Measurements from ENCODE around the gene CTTN.

CTTN gene

DNA sequence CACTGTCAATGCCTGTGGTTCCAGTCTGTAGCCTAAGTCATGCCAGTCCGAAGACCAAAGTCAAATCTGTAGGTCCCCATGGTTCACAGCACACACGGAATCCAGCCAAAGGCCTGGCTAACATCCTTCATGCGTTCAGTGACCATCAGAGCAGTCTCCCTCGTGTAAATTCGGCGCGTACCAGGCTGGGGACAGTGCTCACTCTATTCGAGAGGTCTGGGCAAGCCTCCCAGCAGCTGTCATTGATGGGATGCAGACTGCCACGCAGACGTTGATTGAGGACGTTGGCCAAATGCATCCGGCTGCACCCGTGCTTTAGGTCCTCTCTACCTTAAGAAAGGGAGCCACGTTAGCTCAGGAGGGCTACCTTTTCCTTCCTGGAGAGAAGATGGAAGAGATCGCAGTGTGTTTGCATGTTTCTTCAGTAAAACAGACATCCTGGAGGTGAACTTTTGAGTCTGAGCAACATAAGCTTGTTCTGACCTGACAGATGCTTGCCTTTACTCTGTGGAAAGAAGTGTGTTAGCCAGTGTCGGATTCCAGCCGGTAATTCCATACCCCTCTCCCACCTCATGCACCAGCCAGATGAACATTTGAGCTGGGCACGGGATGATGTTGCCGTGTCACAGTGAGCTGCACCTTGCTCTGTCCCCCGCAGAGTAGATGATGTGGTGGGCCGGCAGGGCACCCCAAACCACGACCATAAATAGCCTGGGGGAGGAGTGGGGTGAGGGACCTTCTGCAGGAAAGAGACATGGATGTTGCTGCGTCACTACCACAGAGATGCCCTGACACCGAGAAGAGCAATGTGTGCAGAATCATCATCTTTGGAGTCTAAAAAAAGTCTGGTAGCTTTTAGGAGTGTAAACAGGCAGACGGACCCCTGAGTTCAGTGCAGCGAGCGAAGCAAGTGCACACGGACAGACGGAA, 12.2 kb downstream of the CTTN start:
- no peak for DNase-seq

DNA sequence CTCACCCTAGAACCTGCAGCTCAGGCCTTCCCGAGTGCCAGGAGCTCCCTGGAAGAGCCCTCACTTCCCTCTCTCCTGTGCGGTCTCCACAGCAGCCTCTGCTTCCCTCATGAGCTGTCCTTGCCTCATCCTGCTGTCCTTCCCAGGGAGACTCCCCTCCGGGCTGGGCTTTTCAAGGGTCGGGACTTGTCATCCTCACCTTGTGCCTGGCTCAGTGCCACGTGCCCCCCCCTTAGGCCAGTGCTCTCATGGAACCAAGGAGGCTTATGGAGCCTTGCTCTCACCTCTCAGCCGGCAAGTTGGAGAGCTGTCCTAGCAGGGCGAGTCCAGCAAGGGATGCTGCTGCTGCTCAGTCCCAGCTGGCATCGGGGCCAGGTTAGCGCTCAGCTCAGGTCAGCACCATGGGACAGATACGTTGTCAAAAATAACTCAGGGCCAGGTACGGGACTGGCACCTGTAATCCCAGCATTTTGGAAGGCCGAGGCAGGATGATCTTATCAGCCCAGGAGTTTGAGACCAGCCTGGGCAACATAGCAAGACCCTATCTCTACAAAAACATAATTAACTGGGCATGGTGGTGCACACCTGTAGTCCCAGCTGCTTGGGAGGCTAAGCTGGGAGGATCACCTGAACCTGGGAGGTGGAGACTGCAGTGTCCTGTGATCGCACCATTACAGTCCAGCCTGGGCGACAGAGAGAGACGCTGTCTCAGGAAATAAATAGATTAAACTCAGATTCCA, 13.6 kb downstream of the CTTN start:
- DNase-seq: no peak

DNA sequence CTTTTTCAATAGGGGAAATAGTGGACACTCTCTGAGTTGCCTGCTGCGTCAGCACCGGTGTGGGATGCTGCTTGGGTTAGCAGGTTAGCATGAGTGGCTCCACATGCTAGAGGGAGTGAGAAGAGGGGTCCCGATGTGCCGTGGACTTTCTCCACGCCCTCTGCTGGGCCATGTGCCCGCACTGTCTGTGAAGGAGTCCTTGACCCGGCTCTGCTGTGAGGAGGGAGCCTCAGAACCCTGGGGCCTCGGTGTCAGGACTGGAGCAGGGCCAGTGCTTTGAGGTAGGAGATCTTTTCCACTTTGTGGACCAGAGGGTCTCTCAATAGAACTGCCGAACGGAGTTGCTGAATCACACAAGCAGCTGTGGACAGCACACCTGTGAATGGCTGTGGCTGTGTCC, 14.8 kb downstream of the CTTN start:
- no peak for DNase-seq

DNA sequence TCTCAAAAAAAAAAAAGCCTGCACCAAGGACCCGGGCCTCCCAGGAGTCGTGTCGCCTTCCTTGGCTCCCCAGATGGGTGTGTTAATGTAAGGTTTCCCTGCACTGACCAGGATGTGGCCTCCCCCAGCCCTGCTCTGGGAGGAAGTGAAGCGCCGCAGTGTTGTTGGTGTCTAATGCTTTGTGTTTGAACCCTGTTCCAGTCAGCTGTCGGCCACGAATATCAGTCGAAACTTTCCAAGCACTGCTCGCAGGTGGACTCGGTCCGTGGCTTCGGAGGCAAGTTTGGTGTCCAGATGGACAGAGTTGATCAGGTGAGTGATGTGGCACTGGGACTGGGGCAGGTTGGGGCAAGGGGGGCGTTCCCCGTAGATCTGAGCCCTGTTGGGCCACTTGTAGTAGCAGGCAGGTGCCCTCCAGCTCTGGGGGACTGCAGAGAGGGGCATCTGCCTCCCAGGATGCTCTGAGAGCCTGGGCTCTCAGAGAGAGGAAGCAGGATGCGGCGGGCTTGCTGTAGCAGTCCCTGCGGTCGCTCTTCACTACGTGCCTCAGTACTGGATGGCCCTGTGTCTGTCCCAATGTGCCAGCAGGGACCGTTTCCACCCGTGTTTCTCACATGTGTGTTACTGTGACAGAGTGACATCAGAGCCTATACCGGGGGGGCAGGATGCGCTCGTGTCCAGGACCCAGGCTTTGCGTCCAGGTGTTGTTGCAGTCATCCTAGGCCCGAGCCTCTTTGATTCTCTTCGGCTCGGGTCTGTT, 16.2 kb downstream of the CTTN start:
- no peak for DNase-seq

DNA sequence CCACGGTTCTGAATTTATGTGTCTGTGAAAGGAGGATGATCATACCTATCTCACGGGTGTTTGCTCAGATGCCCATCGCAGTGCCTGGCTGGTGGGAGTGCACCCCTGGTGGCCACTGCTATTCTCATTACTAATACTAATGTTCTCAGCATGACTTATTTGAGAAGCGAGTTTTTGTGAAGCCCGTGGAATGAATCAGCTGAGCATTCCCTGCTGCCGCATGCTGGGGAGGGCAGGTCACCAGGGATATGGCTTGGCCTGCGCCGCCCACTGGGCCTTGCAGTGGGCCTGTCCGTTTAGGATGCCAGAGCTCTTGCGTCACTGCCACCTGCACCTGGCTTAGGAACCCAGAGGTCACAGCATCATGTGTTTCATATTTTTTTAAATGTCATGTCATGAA, 16.9 kb downstream of the CTTN start:
- DNase-seq: no peak

DNA sequence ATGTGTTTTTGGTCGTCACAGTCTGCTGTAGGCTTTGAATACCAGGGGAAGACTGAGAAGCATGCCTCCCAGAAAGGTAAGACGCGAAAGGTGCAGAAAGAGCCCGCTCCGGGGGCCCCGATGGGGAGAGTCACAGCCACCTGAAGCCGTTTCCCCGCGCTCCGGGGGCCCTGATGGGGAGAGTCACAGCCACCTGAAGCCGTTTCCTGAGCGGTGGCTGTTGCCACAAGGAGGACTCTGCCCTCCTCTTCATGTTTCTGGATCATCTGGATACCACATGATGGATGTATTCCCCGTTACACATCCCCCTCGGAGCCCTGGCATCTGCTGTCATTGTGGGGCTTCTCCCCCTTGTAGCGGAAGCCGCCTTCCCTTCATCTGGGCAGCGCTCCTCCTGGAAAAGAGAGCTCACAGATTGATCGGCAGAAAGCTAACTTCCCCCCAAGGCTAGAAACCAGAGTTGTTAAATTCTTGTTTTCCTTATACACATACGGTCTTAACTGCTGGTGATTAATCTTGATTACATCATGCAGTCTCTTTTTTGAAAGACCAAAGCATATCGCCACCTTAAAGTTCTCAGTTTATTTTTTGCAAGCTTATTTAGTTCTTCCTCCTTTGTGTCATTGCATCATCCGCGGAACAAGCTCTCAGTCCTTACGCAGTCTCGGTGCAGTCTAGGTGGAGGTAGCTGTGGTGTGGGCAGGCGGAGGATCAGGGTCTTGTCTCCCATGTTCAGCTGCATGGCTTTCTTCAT, 17.5 kb downstream of the CTTN start:
- no peak for DNase-seq

DNA sequence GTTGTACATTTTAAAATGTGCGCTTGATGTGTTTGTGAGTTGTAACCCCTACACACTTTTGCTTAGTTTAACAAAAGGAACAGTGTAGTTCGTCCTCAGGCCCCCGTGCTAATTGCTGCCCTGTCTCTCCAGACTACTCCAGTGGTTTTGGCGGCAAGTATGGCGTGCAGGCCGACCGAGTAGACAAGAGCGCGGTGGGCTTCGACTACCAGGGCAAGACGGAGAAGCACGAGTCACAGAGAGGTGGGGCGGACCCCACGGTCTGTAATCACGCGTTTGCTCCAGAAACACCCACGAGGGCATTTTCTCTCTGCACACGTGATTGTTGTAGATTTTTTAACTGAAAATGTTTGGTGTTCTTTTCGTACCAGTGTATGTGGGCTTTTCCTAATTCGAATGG, 18.6 kb downstream of the CTTN start:
- no peak for DNase-seq

DNA sequence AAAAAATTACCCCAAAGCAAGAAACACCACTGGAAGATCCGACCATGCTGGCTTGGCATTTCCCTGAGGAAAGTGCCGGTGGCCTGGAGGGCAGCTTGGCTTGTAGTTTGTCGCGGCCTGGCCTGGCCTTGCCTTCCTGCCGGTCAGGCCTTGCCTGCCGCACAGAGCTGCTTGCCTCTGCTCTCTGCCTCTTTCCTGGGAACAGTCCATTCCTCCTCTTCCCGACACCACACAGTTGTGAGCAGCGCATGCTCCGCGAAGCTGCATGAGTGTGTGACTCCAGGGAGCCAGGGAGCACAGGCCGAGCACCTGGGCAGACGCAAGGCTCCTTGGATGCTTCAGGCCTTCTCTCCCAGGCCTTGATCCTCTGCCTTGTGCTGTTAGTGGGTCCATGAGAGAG, 19.8 kb downstream of the CTTN start:
- no peak for DNase-seq

DNA sequence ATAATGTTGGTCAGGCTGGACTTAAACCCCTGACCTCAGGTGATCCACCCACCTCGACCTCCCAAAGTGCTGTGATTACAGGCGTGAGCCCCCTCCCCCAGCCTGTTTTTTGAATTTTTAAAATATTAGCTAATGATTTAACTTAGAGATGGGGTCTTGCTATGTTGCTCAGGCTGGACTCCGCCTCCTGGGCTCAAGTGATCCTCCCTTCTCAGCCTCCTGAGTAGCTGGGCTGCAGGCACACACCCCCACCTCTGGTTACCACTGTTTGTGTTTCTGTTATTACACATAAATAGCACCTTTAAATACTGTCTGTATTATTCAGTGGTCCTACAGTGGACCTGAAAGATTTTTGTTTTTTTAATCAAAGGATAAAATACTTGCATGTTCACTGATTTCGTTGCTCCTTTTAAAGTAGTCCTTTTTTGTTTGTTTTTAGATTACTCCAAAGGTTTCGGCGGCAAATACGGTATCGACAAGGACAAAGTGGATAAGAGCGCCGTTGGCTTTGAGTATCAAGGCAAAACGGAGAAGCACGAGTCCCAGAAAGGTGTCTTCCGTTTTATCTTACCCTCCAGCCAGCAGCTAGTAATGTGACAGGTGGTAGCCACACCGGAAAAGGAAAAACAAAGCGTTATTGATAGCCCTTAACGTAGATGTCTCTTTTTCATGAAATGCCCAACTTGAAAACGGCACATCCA, 21.1 kb downstream of the CTTN start:
- DNase-seq: no peak

DNA sequence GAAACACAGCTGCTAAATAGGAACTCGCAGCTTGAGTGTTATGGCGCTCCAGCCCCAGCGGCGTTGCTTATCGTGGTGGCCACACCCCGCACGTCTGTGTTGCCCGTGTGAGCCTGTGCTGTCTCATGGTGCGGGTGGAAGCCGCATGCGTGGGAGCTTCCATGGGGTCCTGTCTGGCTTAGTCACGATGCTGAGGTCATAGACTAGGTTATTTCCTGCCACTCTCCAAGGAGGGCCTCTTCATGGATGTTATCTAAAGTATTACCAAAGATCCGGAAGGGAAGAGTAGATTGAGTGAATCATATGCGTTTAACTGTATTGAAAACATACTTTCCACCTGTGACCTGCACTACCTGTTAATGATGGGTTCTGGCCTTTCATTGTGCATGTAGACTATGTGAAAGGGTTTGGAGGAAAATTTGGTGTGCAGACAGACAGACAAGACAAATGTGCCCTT, 21.7 kb downstream of the CTTN start:
- DNase-seq: no peak

DNA sequence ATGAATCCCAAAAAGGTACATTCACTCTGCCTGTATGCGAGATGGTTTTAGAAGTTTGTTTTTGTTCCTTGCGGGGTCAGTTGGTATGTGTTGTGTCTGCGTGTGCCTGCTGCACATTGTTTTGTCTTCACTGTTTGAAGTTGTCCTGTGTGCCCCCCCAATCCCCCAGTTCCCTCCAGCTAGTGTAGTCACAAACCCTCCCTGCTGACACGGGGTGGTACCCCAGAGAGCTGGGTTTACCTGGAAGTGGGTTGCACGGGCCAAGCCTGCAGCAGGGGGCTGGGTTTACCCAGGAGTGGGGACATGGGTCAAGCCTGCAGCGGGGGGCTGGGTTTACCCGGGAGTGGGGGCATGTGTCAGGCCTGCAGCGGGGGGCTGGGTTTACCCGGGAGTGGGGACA, 22.2 kb downstream of the CTTN start:
- DNase-seq: no peak

DNA sequence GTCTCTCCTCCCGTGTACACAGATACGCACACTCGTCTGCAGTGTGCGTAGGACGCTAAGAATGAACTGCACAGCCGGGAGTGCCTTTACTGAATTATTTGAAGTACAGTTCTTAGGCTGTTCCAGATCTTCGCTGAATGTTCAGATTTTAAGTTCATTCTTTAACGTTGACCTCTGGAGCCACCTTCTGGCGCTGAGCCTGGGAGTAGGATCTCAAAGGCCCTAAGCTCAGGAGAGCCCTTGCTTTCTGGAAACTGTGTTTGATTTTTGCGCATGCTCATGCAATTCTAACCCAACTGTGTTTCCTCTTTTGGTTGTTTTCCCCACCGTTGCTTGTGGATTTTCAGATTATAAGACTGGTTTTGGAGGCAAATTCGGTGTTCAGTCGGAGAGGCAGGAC, 22.8 kb downstream of the CTTN start:
- DNase-seq: no peak

DNA sequence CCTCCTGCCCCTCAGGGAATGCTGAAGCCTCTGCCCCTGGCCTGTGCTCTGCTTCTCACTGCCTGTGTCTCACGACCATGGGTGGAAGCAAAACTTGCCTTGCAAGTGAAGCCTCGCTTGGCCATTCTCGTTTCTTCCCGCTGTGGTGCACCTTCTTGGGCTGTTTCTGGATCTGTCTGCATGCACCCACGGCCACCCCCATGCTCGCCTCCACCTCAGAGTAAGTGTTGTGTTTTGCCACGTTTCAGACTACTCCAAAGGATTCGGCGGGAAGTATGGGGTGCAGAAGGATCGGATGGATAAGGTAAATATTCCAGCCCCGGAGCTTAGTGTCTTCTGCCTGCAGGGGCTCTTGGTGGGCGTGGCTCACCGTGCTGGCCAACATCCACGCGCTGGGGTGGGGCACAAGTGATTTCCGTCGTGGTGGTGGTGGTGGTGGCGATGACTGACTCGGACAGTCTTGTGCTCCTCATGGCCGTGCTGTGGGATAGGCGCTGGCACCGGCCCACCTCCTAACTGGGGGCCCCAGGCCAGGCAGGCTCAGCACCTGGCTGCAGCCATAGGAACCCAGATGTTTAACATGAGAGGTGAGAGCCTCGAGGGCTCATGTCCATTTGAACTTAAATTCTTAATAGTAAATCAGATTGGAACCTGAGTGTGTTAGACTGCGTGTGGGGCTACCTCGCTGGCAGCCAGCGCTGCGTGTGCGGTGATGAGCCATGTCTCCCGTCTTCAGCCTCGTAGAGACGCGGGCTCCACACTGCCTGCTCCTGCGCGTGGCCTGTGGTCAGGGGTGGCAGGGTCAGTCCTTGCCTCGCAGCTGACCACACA, 24.6 kb downstream of the CTTN start:
- DNase-seq: no peak

DNA sequence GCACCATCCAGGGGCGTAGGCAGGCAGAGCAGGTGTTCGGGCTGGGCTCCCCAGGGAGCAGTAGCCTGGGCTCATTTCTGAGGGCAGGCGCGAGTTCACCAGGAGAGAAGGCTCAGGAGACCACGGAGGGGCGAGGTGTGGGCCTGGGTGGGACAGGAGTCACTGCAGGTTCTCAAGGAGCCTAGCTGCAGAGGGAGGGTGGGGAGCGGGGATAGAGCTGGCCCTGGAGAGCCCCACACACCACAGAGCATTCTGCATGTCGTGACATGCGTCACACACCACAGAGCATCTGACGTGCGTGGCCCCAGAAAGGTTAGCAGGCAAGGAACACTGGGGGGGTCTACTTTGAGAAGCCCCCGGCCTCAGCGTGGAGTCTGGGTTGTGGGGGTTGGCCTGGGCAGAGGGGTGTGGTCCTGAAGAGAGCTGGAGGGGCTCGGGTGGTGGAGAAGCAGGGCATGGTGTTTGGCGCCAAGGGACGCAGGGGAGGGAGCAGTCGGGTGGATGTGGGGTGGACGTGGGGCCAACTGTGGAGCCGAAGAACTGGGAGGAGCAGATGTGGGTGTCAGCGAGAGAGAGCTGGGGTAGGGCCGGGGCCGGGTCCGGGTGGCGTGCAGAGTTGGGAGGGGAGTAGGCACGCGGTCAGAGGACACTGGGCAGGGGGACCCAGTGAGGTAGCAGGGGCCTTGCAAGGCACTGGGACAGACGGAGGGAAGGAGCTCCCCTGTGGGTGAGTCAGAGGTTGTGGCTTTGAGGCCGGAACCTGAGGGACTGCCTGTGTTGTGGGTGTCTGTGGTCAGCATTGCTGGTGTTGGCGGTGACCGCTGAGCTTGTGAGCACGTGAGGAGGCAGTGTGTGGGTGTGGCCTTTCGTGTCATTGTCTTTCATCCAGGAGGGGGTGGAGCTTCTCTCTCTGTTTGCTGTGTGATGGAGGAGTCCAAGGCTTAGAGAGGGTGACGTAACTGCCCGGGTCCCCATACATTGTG, 25.5 kb downstream of the CTTN start:
- DNase-seq: no peak

DNA sequence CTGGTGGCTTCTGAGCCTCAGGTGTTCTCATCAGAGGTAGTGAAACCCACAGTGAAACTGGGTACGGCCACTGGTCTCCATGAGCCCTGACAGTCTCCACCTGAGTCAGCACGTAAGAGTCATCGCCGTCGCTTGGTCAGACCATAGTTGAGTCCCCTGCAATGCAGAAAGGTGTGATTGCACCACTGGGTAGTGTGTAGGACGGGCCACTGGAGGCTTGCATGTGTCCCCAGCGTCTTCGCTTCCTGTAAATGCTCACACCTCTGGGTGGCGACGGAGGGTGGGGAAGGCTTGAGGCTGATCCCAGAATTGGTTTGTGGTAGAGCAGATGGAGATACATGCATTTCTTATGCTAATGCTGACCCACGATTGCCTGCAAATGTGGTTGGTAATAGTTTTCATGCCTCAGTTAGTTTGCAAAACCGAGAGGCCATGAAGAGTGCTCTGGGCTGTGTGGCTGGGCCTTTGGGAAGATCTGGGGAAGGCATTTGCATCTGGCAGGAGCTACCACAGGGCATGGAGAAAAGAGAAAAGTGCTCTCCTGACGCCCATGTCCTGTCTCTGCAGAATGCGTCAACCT, 26.5 kb downstream of the CTTN start:
- no peak for DNase-seq

DNA sequence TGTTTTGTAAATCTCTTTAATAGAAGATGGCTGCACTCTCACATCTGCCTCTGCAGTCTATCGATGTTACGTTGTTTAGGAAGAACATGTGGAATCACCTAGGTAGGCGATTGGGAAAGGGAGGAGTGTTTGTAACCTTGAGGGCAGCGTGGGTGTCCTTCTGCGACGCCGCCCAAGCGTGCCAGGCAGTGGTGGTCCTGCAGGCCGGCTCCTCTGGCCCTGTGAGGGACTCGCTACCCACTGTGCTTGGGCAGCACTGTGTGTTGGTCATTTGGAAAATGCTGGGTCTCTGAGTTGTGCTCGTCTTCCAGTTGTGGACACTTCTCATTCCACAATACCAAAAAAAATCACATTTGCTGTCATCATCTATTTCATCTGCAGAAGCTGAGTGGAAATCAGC, 29.1 kb downstream of the CTTN start:
- DNase-seq: no peak

DNA sequence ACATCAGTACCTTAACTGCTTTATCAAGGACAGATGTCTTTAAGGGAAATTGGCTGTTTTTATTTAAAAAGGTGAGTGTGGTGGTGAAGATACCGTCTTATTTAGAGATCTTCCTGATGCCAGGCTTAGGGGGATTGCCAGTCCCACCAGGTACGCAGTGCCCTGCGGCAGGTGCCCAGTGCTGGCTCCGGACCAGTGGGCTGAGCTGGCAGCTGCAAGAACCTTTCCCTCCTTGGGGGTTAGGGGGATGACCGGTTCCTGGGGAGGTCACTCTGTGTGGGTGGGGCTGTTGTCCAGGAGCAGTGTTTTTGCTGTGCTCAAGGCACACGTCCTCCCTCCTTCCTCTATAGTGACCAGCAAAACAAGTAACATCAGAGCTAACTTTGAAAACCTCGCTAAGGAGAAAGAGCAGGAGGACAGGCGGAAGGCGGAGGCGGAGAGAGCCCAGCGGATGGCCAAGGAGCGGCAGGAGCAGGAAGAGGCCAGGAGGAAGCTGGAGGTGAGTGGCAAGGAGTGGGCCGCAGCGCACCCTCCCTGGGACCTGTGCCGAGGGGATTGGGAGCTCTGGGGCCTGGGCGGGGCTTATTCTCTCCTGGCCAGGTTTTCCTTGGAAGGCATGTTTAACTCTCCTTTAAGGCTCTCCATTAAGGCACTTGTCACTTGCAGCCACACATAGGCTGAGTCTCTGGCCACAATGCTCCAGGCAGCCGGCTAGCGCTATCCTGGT, 30.5 kb downstream of the CTTN start:
- DNase-seq: no peak

DNA sequence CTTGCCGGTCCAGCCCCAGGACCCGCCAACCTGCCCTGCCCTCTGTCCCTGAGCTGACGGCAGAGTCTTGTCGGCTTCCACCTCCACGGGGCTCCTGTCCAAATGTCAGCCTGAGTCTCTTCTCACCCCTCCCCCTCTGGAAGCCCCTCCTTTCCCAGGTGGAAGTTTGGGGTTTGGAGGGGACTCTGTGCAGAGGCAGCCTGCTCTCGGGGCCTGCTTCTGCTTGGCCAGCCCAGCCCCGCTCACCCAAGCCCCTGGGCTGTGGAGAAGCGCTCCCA, 31.0 kb downstream of the CTTN start:
- no peak for DNase-seq
